HG03432 (cell line): ENCODE measurements around the gene KIF20B.

ENCODE experiments used
- ATAC-seq: cut with Tn5 transposase; IDR thresholded peaks from one replicate; pipeline ENCODE4 v1.9.1; 2021; ENCODE audit warnings: mild to moderate bottlenecking, moderate library complexity; ENCODE audit not compliant: unreplicated experiment

The KIF20B gene

GRCh38 chr10:89701242-89702120 lies at the start of gene KIF20B:
KIF20B (plus strand) TSS chr10:89701590; CDS start chr10:89705295, 3,705 bp downstream.
- peak; percentile 98 for ATAC-seq

GRCh38 chr10:89651916-89652573 lies 49.3 kb upstream of the KIF20B start:
- ATAC-seq, result peak; percentile 53

- ATAC-seq, result no peak
These were observed 48.5 kb upstream of the KIF20B start for GRCh38 chr10:89652806-89653370.

- ATAC-seq, result peak; percentile 77
These were observed 48.0 kb upstream of the KIF20B start for GRCh38 chr10:89653410-89653869.

GRCh38 chr10:89655722-89656121 lies 45.7 kb upstream of the KIF20B start:
- ATAC-seq, result no peak

- ATAC-seq, result no peak
These were observed 44.1 kb upstream of the KIF20B start for GRCh38 chr10:89657302-89657701.

- no peak for ATAC-seq
These were observed 42.0 kb upstream of the KIF20B start for GRCh38 chr10:89659143-89660131.

- ATAC-seq, result no peak
These were observed 38.8 kb upstream of the KIF20B start for GRCh38 chr10:89662596-89662995.

- no peak for ATAC-seq
These were observed 38.2 kb upstream of the KIF20B start for GRCh38 chr10:89663144-89663543.

GRCh38 chr10:89664203-89664602 lies 37.2 kb upstream of the KIF20B start:
- ATAC-seq, result no peak

- no peak for ATAC-seq
These were observed 36.1 kb upstream of the KIF20B start for GRCh38 chr10:89665302-89665701.

GRCh38 chr10:89666138-89666537 lies 35.3 kb upstream of the KIF20B start:
- no peak for ATAC-seq

- ATAC-seq, result no peak
These were observed 32.9 kb upstream of the KIF20B start for GRCh38 chr10:89668386-89669071.

- no peak for ATAC-seq
These were observed 31.4 kb upstream of the KIF20B start for GRCh38 chr10:89669985-89670384.

- no peak for ATAC-seq
These were observed 30.5 kb upstream of the KIF20B start for GRCh38 chr10:89670926-89671325.

GRCh38 chr10:89677341-89677740 lies 24.0 kb upstream of the KIF20B start:
- no peak for ATAC-seq

- ATAC-seq, result peak; percentile 72
These were observed 21.4 kb upstream of the KIF20B start for GRCh38 chr10:89679986-89680385.

GRCh38 chr10:89683883-89684282 lies 17.5 kb upstream of the KIF20B start:
- ATAC-seq, result no peak

GRCh38 chr10:89684604-89685003 lies 16.8 kb upstream of the KIF20B start:
- ATAC-seq, result no peak

GRCh38 chr10:89685936-89686335 lies 15.5 kb upstream of the KIF20B start:
- ATAC-seq, result no peak
